Stimulated activated CD4-positive, alpha-beta T cell treated with anti-CD3 and anti-CD28 coated beads, Interleukin-4, amount 100 ng/mL, for 1 hour (primary cell): ENCODE results near the gene ASIP.
"Not testable (repeated sequence)": the region's sequence is repeated elsewhere in the genome, so short reads cannot be mapped to it uniquely, and the experiment has no call there.

ENCODE experiments used
- DNase-seq: peaks from one replicate; pipeline ENCODE4 v3.0.0-alpha.2; 2020

The ASIP gene

GRCh38 chr20:34240693-34241615, at the start of gene ASIP:
TSS of gene ASIP (plus strand) at chr20:34241423. CDS start at chr20:34260375, 18,952 bp downstream.
- DNase-seq, result no peak

- no peak for DNase-seq
Observed at GRCh38 chr20:34193051-34193450, 48.2 kb upstream of the ASIP start.

- no peak for DNase-seq
Observed at GRCh38 chr20:34199183-34199582, 42.0 kb upstream of the ASIP start.

GRCh38 chr20:34200023-34200422, 41.2 kb upstream of the ASIP start:
- no peak for DNase-seq

- DNase-seq, result no peak
Observed at GRCh38 chr20:34201531-34201930, 39.7 kb upstream of the ASIP start.

- not testable (repeated sequence) for DNase-seq
Observed at GRCh38 chr20:34205172-34205880, 35.9 kb upstream of the ASIP start.

GRCh38 chr20:34209111-34209510, 32.1 kb upstream of the ASIP start:
- no peak for DNase-seq

- no peak for DNase-seq
Observed at GRCh38 chr20:34210271-34210670, 31.0 kb upstream of the ASIP start.

- DNase-seq, result no peak
Observed at GRCh38 chr20:34211591-34211990, 29.6 kb upstream of the ASIP start.

GRCh38 chr20:34213213-34213612, 28.0 kb upstream of the ASIP start:
- no peak for DNase-seq

GRCh38 chr20:34215711-34216381, 25.4 kb upstream of the ASIP start:
- peak; percentile 57 for DNase-seq

GRCh38 chr20:34216382-34216742, 24.9 kb upstream of the ASIP start:
- no peak for DNase-seq

- no peak for DNase-seq
Observed at GRCh38 chr20:34220561-34220960, 20.7 kb upstream of the ASIP start.

- DNase-seq, result no peak
Observed at GRCh38 chr20:34222208-34222607, 19.0 kb upstream of the ASIP start.

- DNase-seq, result not testable (repeated sequence)
Observed at GRCh38 chr20:34224251-34224650, 17.0 kb upstream of the ASIP start.

GRCh38 chr20:34231634-34232033, 9.6 kb upstream of the ASIP start:
- no peak for DNase-seq

- no peak for DNase-seq
Observed at GRCh38 chr20:34232494-34233087, 8.6 kb upstream of the ASIP start.

GRCh38 chr20:34233687-34234086, 7.5 kb upstream of the ASIP start:
- DNase-seq, result no peak

GRCh38 chr20:34235875-34236274, 5.3 kb upstream of the ASIP start:
- no peak for DNase-seq

- no peak for DNase-seq
Observed at GRCh38 chr20:34237942-34238341, 3.3 kb upstream of the ASIP start.

- DNase-seq, result no peak
Observed at GRCh38 chr20:34240121-34240520, 1.1 kb upstream of the ASIP start.

- DNase-seq, result not testable (repeated sequence)
Observed at GRCh38 chr20:34242015-34242414, 792 bp downstream of the ASIP start.

- DNase-seq, result no peak
Observed at GRCh38 chr20:34242879-34243278, 1.7 kb downstream of the ASIP start.
